ENCODE measurements around the gene ITGB8. TPM values are rescaled to one million over a fixed set of nuclear protein-coding genes. Genes with fewer than 3 reads are reported as not detected.

Gene ITGB8
- total RNA-seq, 1 donor from 2014 or later, result 1.5 TPM

- no peak overlapping the region for H3K27ac ChIP-seq (replicated peaks)
- H3K9me3 ChIP-seq (replicated peaks), result no peaks in the 10 kb centered on the region
- H3K4me3 ChIP-seq, result no peak overlapping the region
- no peaks in the 10 kb centered on the region for H3K4me1 ChIP-seq
- intact Hi-C loops (cut with micrococcal nuclease), result no loop called here
- TF ChIP-seq CTCF (IDR thresholded peaks at IDR 0.05; ENCODE audit: borderline replicate concordance), result no peak
- no peaks in the 10 kb centered on the region for H3K36me3 ChIP-seq
- no peak for DNase-seq
- H3K27me3 ChIP-seq (ENCODE audit: low read depth), result no peaks in the 10 kb centered on the region
These were observed 9.9 kb upstream of the ITGB8 start for GRCh38 chr7:20320786-20321185.

- DNase-seq, result no peak
- H3K9me3 ChIP-seq (replicated peaks), result no peaks in the 10 kb centered on the region
- no peaks in the 10 kb centered on the region for H3K4me1 ChIP-seq
- H3K36me3 ChIP-seq, result no peaks in the 10 kb centered on the region
- H3K27me3 ChIP-seq (ENCODE audit: low read depth), result no peaks in the 10 kb centered on the region
- no peak overlapping the region for H3K4me3 ChIP-seq
- no peak for TF ChIP-seq CTCF (IDR thresholded peaks at IDR 0.05; ENCODE audit: borderline replicate concordance)
- intact Hi-C loops (cut with micrococcal nuclease), result no loop called here
- no peak overlapping the region for H3K27ac ChIP-seq (replicated peaks)
These were observed 7.1 kb upstream of the ITGB8 start for GRCh38 chr7:20323595-20323994.

DNA sequence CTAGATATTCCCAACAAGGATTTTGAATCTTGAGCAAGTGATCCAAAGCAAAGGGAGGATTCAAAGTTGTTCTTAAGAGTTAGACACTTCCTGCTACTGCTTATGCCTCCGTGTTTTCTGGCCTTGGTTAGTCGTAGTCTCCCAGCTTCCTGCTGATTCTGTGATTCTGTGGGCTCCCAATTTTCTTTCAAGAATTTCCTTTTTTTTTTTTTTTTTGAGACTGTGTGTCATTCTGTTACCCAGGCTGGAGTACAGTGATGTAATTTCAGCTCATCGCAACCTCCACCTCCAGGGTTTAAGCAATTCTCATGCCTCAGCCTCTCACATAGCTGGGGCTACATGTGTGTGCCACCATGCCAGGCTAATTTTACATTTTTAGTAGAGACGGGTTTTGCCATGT lies 4.4 kb upstream of the ITGB8 start:
- intact Hi-C loops (cut with micrococcal nuclease), result no loop called here
- no peaks in the 10 kb centered on the region for H3K9me3 ChIP-seq (replicated peaks)
- peaks cover 22% of the 10 kb centered on the region for H3K4me1 ChIP-seq
- H3K4me3 ChIP-seq, result no peak overlapping the region
- no peak for DNase-seq
- TF ChIP-seq CTCF (IDR thresholded peaks at IDR 0.05; ENCODE audit: borderline replicate concordance), result no peak
- H3K27me3 ChIP-seq (ENCODE audit: low read depth), result peaks cover 13% of the 10 kb centered on the region
- H3K27ac ChIP-seq (replicated peaks), result no peak overlapping the region
- H3K36me3 ChIP-seq, result no peaks in the 10 kb centered on the region

GRCh38 chr7:20327055-20327454 lies 3.6 kb upstream of the ITGB8 start:
- intact Hi-C loops (cut with micrococcal nuclease), result no loop called here
- no peak overlapping the region for H3K27ac ChIP-seq (replicated peaks)
- TF ChIP-seq CTCF (IDR thresholded peaks at IDR 0.05; ENCODE audit: borderline replicate concordance), result no peak
- peaks cover 29% of the 10 kb centered on the region for H3K4me1 ChIP-seq
- peaks cover 20% of the 10 kb centered on the region for H3K27me3 ChIP-seq (ENCODE audit: low read depth)
- DNase-seq, result no peak
- H3K36me3 ChIP-seq, result no peaks in the 10 kb centered on the region
- H3K9me3 ChIP-seq (replicated peaks), result no peaks in the 10 kb centered on the region
- H3K4me3 ChIP-seq, result no peak overlapping the region

DNA sequence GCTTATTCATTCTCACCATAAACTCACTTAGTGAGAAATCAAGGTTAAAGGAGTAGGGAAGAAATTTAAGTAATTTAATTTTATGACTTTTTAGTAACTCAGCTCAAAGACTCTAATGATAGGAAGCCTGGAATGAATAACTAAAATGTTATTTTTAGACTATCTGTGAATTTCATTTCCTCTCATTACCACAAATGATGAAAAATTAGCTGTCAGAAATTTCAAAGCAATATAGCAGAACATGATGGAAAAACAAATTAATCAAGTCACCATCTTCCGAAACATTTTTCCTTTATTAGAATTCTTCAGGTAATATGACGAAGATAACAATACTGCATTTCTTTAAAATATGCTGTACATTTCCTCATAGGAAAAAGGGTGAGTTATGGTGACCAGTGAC lies 2.7 kb upstream of the ITGB8 start:
- H3K27ac ChIP-seq (replicated peaks), result no peak overlapping the region
- no peaks in the 10 kb centered on the region for H3K9me3 ChIP-seq (replicated peaks)
- no peaks in the 10 kb centered on the region for H3K36me3 ChIP-seq
- TF ChIP-seq CTCF (IDR thresholded peaks at IDR 0.05; ENCODE audit: borderline replicate concordance), result no peak
- H3K4me1 ChIP-seq, result peaks cover 31% of the 10 kb centered on the region
- peaks cover 28% of the 10 kb centered on the region for H3K27me3 ChIP-seq (ENCODE audit: low read depth)
- intact Hi-C loops (cut with micrococcal nuclease), result no loop called here
- no peak overlapping the region for H3K4me3 ChIP-seq
- DNase-seq, result no peak

DNA sequence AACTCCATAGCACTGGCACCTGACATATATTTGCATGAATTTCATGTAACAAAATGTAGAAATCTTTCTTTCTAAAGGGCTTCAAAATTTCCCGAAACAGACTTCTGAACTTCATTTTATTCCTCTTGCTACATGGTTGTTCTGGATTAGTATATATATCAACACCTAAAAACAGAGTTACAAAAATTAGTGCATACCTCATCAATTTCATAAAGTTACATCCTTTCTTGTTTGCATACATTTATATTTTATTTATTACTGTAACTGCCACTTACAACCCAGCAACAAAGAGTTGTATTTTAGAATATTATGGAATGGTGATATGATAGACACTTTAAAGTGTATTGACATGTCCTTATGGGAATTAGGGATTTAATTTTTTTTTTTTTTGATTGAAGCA lies 2.0 kb upstream of the ITGB8 start:
- H3K9me3 ChIP-seq (replicated peaks), result no peaks in the 10 kb centered on the region

More for the DNA sequence above, 2.0 kb upstream of the ITGB8 start:
- Histone ChIP-seq H3K4me1 (peaks cover 31% of the 10 kb centered on the region), H3K27ac (replicated peaks) (no peak overlapping the region), H3K4me3 (no peak overlapping the region), H3K36me3 (no peaks in the 10 kb centered on the region), H3K27me3 (ENCODE audit: low read depth) (peaks cover 33% of the 10 kb centered on the region)
- no peak for TF ChIP-seq CTCF (IDR thresholded peaks at IDR 0.05; ENCODE audit: borderline replicate concordance)
- intact Hi-C loops (cut with micrococcal nuclease), result no loop called here
- DNase-seq, result no peak
